Breast epithelium (tissue), 4 donors: ENCODE results near the gene MYOZ2. TPM values are rescaled to one million over a fixed set of nuclear protein-coding genes. Genes with fewer than 3 reads are reported as not detected.

Experiments used
- DNase-seq, 2 donors: peaks; one replicate each; pipeline ENCODE4 v3.0.0-alpha.2; 2019; ENCODE audit warnings: low spot score in 2 of 2
- H3K27ac ChIP-seq, 2 donors: fragments of 200-600 bp; sonication (generic) in 1 of 2; one replicate each; pipeline ENCODE4 v1.5.1; 2016 to 2019; ENCODE audit warnings: mild to moderate bottlenecking in 1 of 2
- H3K27me3 ChIP-seq, 2 donors: fragments of 200-600 bp; sonication (generic) in 1 of 2; one replicate each; pipeline versions ENCODE4 v1.5.1 to v1.6.0; 2017 to 2019; ENCODE audit warnings: control low read depth in 1 of 2, mild to moderate bottlenecking in 1 of 2
- H3K36me3 ChIP-seq: fragments of 200-600 bp; one replicate; pipeline ENCODE4 v1.5.1; 2019
- H3K4me1 ChIP-seq, 2 donors: fragments of 200-600 bp; sonication (generic); one replicate each; pipeline ENCODE4 v1.5.1; 2016 to 2019; ENCODE audit warnings: control low read depth in 1 of 2
- H3K4me3 ChIP-seq, 3 donors: fragments of 200-600 bp; sonication (generic); 1 replicate in 2 of 3; 2 replicates in 1 of 3; pipeline ENCODE4 v1.5.1; 2016 to 2019; ENCODE audit warnings: mild to moderate bottlenecking in 3 of 3, moderate library complexity in 2 of 3
- H3K9me3 ChIP-seq, 2 donors: fragments of 200-600 bp; sonication (generic) in 1 of 2; one replicate each; pipeline ENCODE4 v1.5.1; 2016 to 2019; ENCODE audit warnings: control low read depth in 1 of 2
- CTCF ChIP-seq, 3 donors: fragments of 450-650 bp; IDR thresholded peaks; one replicate each; pipeline ENCODE4 v1.5.1; 2016 to 2017; ENCODE audit warnings: antibody characterized with exemption in 3 of 3, mild to moderate bottlenecking in 3 of 3, moderate library complexity in 3 of 3
- POLR2A ChIP-seq: fragments of 450-650 bp; IDR thresholded peaks from one replicate; pipeline ENCODE4 v1.6.1; 2016; ENCODE audit warnings: antibody characterized with exemption, mild to moderate bottlenecking, moderate library complexity
- POLR2AphosphoS5 ChIP-seq, 3 donors: sonication (generic); formaldehyde crosslinking; IDR thresholded peaks; one replicate each; pipeline ENCODE4 v1.6.1; 2017; ENCODE audit warnings: antibody characterized with exemption in 3 of 3
- intact Hi-C: fragments of 100-400 bp; cut with DNase I; formaldehyde crosslinking; loops from one replicate; pipeline ENCODE4 v1.15.1; 2023; ENCODE audit warnings: low total_unique reads
- total RNA-seq, 3 donors: library from RNA; depleted of rRNA; stranded (reverse); fragments of >200 nt; gene quantifications; one replicate each; pipeline ENCODE4 v1.1.0, GENCODE V29; 2016

The MYOZ2 gene
- total RNA-seq, 3 donors from 2014 or later = 0.15 to 0.48 (median 0.33) TPM

GRCh38 chr4:119116021-119116420 lies 19.6 kb upstream of the MYOZ2 start:
- no peak for DNase-seq
- H3K27ac ChIP-seq = peak overlapping the region in 1 of 2 donors; percentile 33
- no peaks in the 10 kb centered on the region for H3K36me3 ChIP-seq
- TF ChIP-seq POLR2AphosphoS5 (IDR thresholded peaks at IDR 0.05) = no peak
- no peak for TF ChIP-seq POLR2A
- no peak for TF ChIP-seq CTCF (IDR thresholded peaks at IDR 0.05)
- H3K27me3 ChIP-seq = no peaks in the 10 kb centered on the region
- intact Hi-C loops = no loop called here
- no peaks in the 10 kb centered on the region for H3K9me3 ChIP-seq
- H3K4me3 ChIP-seq = no peak overlapping the region
- H3K4me1 ChIP-seq = no peaks in the 10 kb centered on the region

- no peak for DNase-seq
- intact Hi-C loops = no loop called here
- H3K36me3 ChIP-seq = no peaks in the 10 kb centered on the region
- TF ChIP-seq CTCF (IDR thresholded peaks at IDR 0.05) (no peak), POLR2AphosphoS5 (IDR thresholded peaks at IDR 0.05) (no peak), POLR2A (no peak)
- no peaks in the 10 kb centered on the region for H3K4me1 ChIP-seq
- no peaks in the 10 kb centered on the region for H3K9me3 ChIP-seq
- H3K27me3 ChIP-seq = no peaks in the 10 kb centered on the region
- H3K4me3 ChIP-seq = no peak overlapping the region
- H3K27ac ChIP-seq = peak overlapping the region; percentile 45 to 46
Observed at GRCh38 chr4:119116925-119117900, 18.4 kb upstream of the MYOZ2 start.

GRCh38 chr4:119118397-119118796 lies 17.2 kb upstream of the MYOZ2 start:
- Histone ChIP-seq H3K4me3 (no peak overlapping the region), H3K27ac (peak overlapping the region in 1 of 2 donors; percentile 15), H3K4me1 (no peaks in the 10 kb centered on the region), H3K27me3 (no peaks in the 10 kb centered on the region), H3K9me3 (no peaks in the 10 kb centered on the region), H3K36me3 (no peaks in the 10 kb centered on the region)
- intact Hi-C loops = no loop called here
- TF ChIP-seq CTCF (IDR thresholded peaks at IDR 0.05) (no peak), POLR2AphosphoS5 (IDR thresholded peaks at IDR 0.05) (peak in 1 of 3 donors; percentile 15), POLR2A (no peak)
- DNase-seq = no peak

- Histone ChIP-seq H3K4me3 (no peak overlapping the region), H3K36me3 (no peaks in the 10 kb centered on the region), H3K27ac (peak overlapping the region in 1 of 2 donors; percentile 8), H3K9me3 (no peaks in the 10 kb centered on the region), H3K27me3 (no peaks in the 10 kb centered on the region), H3K4me1 (no peaks in the 10 kb centered on the region)
- intact Hi-C loops = loop anchor here (5.0 kb wide), 1 partner anchor 468 kb away; no protein-coding TSS in a partner anchor
- no peak for DNase-seq
- TF ChIP-seq POLR2A (no peak), POLR2AphosphoS5 (IDR thresholded peaks at IDR 0.05) (no peak), CTCF (IDR thresholded peaks at IDR 0.05) (no peak)
Observed at GRCh38 chr4:119124352-119124751, 11.3 kb upstream of the MYOZ2 start.

- Histone ChIP-seq H3K27ac (no peak overlapping the region), H3K4me1 (no peaks in the 10 kb centered on the region), H3K27me3 (no peaks in the 10 kb centered on the region), H3K36me3 (no peaks in the 10 kb centered on the region), H3K4me3 (no peak overlapping the region), H3K9me3 (no peaks in the 10 kb centered on the region)
- intact Hi-C loops = no loop called here
- TF ChIP-seq CTCF (IDR thresholded peaks at IDR 0.05) (no peak), POLR2A (no peak), POLR2AphosphoS5 (IDR thresholded peaks at IDR 0.05) (no peak)
- DNase-seq = no peak
Observed at GRCh38 chr4:119125931-119126330, 9.7 kb upstream of the MYOZ2 start.
